Breast epithelium (tissue), 3 donors: ENCODE data around the gene CRTC3.

Source experiments
- POLR2AphosphoS5 ChIP-seq, 3 donors: sonication (generic); formaldehyde crosslinking; IDR thresholded peaks; one replicate each; pipeline ENCODE4 v1.6.1; 2017; ENCODE audit warnings: antibody characterized with exemption in 3 of 3
- TF ChIP-seq, protein P1 (sequence below), 3 donors: fragments of 450-650 bp; IDR thresholded peaks; one replicate each; pipeline ENCODE4 v1.5.1; 2016 to 2017; ENCODE audit warnings: antibody characterized with exemption in 3 of 3, mild to moderate bottlenecking in 3 of 3, moderate library complexity in 3 of 3

DNA sequence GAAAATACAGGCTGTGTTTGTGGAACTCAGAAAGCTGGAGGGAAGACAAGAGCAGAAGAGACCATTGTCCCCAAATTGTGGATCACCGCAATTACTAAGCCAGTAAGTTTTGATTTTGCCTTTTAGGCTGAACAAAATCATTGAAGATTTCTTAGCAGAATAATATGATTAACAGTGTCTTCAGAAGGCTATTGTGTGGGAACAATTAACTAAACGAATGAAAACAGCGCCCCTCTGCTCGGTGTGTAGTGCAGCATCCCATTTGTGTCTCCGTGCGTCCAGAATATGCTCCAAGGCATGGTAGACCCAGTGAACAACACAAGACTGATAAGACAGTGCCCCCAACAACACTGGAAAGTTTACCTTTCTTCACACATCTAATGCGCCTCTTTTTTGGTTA, 71.2 kb downstream of the CRTC3 start:
- TF ChIP-seq, protein P1, sequence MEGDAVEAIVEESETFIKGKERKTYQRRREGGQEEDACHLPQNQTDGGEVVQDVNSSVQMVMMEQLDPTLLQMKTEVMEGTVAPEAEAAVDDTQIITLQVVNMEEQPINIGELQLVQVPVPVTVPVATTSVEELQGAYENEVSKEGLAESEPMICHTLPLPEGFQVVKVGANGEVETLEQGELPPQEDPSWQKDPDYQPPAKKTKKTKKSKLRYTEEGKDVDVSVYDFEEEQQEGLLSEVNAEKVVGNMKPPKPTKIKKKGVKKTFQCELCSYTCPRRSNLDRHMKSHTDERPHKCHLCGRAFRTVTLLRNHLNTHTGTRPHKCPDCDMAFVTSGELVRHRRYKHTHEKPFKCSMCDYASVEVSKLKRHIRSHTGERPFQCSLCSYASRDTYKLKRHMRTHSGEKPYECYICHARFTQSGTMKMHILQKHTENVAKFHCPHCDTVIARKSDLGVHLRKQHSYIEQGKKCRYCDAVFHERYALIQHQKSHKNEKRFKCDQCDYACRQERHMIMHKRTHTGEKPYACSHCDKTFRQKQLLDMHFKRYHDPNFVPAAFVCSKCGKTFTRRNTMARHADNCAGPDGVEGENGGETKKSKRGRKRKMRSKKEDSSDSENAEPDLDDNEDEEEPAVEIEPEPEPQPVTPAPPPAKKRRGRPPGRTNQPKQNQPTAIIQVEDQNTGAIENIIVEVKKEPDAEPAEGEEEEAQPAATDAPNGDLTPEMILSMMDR (IDR thresholded peaks at IDR 0.05): no peak
- TF ChIP-seq POLR2AphosphoS5 (IDR thresholded peaks at IDR 0.05): no peak
